SHP77 treated with DMSO at 0.1 percent for 48 hours (cell line): ENCODE data around the gene ARHGAP10.
"Not testable (repeated sequence)": the region's sequence is repeated elsewhere in the genome, so short reads cannot be mapped to it uniquely, and the experiment has no call there.

ENCODE experiments used
- DNase-seq: peaks from one replicate; lab custom pipeline; 2025; lab: John Stamatoyannopoulos, UW

Gene ARHGAP10

DNA sequence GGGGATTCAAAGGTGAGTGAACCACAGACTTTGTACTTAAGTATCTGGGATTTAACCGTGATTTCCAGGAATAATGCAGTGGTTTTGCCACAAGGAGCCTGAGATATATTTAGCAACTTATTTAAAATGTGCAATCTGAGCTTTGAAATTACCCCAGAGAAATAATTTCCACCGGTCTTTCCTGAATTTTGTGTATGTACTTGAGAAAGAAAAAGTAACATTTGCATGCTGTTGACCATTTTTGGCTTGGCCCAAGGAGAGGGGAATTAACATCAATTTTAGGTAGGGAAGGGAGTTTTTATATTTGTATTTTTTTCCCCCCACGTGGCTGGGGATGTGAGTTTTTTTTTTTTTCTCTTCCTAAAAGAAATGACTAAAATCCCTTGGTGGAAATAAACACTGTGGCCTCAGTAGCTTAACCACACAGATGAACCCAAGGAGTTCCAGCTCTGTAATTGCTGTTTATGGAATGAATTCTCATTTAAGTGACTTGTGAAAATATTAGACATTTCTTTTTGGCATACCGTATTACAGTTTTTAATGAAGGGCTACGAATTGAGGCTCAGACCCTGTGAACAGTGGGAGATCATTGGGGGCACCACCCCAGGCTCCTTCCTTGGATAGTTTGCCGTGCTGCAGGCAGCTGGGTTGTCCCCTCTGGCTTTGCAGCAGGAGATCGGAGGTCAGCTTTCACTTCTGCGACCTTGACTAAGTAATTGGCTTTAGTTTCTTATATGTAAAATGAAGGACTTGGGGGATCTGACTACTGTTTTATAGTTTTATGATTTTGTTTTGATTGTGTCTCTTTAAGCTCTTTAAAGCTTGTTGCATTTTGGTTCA lies 116.1 kb downstream of the ARHGAP10 start:
- no peak for DNase-seq

DNA sequence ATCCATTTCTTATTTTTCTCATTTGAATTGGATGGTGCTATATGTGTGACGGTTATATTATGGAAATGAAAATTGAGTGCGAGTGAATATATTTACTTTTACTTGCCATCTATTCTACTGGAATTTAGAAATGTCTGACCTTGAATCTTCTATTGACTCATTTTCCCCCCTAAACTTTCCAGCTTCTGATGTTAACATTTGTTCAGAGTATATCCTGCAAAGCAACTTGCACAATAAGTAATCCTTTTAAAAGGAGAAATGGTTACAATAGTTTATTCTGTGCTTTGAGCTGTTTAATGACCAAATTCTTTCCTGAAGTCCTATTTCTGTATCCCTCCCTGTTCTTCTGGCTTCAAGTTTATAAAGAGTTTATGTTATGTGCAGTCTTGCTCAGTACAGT lies 116.7 kb downstream of the ARHGAP10 start:
- no peak for DNase-seq

DNA sequence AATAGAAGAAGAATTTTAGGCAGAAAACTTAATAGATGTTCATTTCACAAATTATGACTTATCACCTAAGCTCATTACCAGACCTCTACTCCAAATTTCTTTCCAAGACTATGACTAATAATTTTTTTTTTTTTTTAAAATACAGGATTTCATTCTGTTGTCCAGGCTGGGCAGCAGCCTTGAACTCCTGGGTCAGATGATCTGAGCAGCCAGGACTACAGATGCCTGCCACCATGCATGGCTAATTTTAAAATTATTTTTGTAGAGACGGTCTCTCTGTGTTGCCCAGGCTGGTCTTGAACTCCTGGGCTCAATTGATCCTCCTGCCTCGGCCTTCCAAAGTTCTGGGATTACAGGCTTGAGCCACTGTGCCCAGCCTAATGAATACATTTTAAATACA lies 119.2 kb downstream of the ARHGAP10 start:
- no peak for DNase-seq

DNA sequence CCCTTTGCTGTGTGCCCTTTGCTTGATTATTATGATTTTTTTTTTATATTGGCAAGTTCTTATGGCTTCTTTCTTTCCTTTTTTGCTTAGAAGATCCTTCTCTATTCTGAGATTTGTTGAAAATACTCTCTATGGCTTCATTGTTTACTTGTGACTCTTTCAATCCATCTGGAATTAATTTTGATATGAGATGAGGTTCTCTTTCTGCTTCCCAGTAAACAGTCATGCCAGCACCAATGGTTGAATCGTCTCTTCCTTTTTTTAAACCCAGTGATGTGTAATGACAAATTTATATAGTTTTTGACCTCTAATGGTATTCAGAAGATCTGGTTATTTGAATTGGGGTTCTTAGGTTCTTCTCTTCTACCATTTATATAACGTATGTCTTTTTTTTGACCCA lies 121.8 kb downstream of the ARHGAP10 start:
- DNase-seq: no peak

DNA sequence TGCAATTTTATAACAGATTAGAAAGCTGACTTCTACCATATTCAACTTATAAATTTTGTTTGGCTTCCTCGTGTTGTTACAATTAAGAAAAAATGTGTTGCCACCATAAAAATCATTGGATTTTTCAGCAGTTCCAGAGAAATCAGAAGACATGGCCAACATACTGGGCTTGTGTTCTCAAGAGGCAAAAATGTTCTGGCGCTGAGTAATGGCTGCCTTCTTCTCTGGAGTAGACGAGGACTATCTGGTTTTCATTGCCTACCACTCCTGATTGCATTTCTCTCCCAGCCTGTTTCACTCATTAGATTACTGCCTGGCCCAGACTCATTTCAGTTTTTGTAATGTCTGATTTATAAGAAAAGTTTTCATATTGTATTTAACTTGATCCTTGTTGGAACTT lies 122.3 kb downstream of the ARHGAP10 start:
- DNase-seq: no peak

DNA sequence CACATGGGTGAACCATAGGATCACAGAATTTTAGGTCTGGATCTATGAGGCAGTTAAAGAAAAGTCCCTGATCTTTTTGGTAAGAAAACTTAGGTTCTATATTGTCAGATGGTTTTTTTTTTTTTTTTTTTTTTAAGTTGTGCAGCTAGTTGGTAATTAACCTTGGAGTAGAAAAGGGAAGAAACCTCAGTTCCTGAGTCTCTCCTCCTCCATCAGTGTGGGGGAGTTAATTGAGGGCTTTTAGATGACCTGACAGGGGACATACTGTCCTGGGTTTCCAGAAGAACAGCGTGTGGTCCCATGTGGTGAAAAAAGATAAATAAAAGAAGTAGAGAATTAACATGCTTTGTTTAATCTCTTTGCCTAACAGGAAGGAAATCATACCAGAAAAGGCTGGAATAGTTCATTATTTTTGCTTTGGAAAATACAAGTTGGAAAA lies 123.7 kb downstream of the ARHGAP10 start:
- no peak for DNase-seq

DNA sequence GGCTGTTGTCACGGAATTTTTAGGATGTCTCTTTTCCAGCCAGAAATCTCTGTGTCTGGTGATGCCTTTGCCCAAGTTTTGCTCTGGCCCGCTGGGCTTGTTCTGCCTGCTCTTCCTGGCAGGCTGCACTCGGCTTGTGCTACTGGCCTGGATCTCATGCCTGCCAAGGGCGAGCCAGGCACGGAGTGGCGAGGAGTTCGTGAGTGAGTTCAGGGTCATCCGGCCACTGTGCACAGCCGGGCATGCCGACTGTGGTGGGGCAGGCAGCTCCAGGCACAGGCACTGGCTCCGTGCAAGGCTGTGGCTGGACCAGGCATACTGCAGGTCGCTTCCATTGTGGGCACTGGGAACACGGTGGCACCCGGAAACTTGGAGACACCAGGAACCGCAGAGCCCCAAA lies 129.1 kb downstream of the ARHGAP10 start:
- no peak for DNase-seq

DNA sequence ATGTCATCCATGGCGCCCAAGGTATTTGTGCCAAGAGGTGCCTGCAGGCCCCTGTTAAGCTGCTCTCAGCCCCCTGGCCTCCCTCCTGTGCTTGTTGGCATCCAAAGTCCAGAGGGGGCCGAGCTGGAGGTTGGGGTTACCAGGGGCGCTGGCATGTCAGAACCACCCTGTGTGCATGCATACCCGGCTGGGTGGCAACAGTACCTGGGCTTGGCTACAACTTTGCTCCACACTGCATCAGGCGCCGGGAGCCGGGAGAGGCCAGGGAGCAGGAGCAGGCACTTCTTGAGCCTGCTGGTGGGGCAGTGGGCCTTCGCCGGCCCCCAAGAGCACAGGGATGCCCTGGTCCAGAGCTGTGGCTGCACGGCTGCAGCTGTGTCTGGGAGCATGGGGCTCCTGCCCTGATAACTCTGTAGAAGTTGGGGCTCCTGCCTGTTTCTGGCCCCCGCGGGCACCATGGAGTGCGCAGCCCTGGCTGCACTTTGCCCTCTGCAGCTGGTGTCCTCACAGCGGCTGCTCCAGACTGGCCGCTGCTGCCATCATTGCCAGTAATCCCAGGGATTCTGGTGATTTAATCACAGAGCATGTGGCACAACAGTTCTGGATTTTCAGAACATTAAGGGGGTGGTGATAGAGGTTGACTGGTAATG lies 130.3 kb downstream of the ARHGAP10 start:
- no peak for DNase-seq

DNA sequence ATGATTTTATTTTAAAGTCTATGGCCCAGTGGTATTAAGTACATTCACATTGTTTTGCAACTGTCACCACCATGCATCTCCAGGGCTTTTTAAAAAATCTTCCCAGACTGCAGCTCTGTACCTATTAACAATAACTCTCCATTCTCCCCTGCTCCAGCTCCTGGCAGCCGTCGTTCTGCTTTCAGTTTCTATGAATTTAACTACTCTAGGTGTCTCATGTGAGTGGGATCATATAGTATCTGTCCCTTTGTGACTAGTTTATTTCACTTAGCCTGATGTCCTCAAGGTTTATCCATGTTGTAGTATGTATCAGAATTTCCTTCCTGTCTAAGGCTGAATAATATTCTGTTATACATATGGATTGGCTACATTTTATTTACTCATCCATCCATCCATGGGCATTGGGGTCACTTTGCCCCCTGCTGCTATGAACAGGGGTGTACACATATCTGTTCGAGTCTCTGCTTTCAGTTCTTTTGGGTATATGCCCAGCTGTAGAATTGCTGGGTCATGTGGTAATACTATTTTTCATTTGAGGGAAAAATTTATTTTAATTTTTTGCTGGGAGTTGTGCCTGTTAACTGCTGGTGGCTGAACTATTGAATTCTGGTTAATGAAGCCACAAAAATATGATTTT lies 131.3 kb downstream of the ARHGAP10 start:
- no peak for DNase-seq

DNA sequence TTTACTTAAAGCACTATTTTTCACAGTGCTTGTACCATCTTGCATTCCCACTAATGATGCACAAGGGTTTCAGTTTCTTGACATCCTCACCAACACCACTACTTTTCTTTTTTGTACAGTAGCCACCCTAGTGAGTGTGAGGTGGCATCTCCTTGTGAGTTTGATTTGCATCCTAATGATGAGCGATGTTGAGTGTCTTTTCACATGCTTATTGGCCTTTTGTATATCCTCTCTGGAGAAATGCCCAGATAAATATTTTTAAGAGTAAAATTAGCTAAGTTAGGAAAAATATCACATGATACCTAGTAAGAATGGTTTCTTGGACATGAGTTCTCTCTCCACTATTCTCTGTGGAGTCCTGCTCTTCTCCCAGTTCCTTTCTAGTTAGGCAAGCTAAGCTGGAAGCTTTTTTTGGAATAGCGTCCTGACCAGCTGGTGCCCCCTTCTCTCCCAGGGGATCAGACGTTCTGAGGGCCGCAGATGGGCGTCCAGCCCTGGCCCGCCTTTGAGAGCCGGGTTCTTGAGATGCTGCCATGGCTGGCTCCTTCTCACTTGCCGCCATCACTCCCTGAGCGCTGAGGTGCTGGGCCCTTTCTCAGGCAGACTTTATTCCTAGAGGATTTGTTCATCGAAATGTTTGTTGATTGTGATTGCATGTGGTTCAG lies 132.1 kb downstream of the ARHGAP10 start:
- no peak for DNase-seq

DNA sequence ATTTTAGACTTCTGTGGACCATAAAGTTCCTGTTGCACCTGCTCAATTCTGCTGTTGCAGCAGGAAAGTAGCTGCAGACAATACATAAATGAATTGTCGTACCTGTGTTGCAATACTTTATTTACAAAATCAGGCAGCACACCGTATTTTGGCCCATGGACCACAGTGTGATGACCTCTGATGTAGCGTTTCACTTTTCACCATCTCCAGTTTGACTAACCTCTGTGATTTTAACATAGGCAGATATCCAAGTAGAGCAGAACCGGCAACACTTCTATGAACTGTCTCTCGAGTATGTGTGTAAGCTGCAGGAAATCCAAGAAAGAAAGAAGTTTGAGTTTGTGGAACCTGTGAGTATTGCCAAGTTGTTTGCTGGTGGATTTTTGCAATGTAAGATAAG lies 132.7 kb downstream of the ARHGAP10 start:
- DNase-seq: no peak

DNA sequence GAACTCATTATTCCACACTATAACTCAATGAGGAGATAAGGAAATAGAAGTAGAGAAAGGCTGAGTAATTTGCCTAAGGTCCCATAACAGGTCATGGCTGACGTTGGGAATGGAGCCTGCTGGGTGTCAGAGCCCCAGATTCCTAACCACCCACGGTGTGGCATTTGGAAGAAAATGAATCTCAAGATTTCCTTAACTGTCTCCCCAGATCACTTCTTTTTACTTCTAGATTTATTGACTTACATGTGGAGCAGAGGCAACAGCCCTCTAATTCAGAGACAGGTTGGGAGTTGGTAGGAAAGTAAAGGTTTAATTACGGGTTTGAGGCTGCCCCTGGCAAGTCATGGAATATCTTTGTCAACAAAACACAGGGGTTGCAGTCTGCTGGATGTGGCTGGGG lies 134.0 kb downstream of the ARHGAP10 start:
- no peak for DNase-seq

DNA sequence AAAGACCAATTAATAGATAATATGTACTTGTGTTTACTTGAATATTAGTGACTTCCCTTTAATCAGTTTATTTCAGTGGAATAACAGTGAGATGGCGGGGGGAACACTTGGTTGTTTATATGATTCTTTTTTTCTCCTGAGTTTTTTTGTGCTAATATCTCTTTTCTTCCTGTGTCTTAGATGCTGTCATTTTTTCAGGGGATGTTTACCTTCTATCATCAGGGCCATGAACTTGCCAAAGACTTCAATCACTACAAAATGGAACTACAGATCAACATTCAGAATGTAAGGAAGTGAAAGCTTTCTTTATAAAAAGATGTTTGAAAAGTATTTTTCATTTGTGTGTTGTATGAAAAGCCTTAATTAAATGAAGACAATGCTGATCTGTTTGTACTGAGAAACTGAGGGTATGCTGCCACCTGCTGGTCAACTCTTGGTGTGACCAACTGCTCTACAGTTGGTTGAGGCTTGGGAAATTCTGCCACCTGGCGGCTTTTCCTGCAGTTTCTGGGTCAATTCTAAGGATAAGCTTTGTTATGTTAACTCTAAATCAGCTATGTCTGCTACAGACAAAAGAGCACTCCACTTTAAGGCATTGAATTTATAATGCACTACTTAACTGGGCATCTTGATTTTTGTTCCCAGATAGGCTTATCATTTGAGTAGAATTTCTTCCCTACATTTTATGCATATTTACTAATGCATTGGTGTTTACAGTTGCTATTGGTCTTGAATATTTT lies 134.8 kb downstream of the ARHGAP10 start:
- peak; percentile 49 for DNase-seq

DNA sequence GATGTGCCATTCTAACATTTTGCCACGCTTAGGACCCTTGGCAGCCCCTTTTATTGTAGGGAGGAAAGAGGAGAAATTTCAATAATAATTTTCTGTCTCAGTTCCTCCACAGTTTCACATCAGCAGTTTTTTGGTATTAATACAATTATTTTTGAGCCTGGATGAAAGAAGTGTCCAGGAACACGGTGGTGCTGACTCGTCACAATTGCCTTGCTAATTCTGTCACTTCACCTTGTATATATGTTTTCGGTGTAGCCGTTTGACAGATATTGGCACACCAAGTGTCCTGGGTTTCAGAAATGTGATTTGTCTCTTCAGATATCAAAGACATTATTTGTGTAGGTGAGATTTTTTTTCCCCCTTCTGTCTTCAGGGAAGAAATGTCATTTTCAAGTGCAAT lies 142.2 kb downstream of the ARHGAP10 start:
- no peak for DNase-seq

DNA sequence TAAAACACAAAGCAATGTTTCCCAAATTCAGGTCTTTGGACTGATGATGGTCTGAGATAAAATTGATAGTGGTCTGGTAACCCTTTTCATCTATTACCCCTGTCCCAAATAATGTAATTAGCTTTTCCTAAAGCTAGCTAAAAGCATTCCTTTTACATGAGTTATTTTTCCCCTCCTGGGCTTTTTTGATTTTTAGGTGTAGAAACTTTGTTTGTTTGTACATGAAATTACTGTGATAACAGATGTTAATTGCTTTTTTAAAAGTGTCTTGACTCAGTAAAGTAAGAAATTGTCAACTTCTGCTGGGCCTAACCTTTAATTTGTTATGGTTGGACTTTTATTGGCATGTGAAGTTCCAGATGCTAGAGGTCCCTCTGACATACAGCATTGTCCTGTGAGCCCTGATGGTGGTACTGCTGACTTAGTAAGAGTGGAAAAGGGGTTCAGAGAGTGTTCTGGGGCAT lies 145.5 kb downstream of the ARHGAP10 start:
- no peak for DNase-seq

DNA sequence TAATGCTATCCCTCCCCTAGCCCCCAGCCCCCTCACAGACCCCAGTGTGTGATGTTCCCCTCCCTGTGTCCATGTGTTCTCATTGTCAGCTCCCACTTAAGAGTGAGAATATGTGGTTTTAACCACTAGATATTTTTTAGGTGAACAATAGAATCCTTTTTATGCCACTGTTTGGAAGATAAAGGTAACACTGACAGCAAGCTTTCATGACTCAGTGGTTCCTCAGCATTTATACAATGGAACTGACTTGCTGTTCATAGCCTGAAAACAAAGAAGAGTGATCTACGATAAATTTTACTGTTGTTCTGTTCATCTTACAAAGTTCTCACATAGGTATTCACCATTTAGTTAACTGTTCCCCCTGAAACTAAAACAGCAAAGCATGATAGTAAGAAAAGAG lies 147.8 kb downstream of the ARHGAP10 start:
- DNase-seq: no peak

DNA sequence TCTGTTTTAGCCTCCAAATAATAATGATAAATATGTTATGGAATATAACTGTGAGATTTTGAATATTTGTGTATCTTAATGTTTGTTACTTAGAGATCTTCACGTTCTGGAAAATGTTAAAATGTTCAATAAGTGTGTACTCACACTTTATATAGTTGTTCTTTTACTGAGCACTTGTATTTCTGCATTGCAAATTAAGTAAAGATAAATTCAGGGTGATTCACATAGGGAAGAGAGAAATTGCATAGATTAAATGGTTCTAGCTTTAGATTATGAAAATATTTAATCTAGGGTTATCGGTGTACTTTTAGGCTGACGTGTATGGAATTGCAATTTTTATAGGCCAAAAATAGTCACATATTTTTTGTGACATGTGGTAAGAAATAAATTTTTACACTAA lies 148.6 kb downstream of the ARHGAP10 start:
- no peak for DNase-seq

DNA sequence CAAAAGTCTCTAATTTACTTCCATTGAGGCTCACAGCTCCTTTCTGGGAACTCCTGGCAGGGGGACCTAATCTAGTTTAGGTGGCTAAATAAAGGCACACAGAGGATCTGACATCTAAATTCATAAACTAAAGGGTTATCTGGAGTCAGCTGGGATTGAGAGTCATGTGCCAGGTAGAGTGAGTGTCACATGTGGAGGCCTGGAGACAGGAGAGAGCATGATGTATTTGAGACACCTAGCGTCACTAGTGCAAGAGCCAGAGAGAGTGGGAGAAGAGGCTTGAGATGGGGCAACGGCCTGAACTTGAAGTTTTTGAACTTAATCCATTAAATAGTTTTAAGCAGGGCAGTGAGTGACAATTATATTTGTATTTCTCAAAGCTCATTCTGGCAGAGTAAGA lies 152.6 kb downstream of the ARHGAP10 start:
- DNase-seq: no peak

DNA sequence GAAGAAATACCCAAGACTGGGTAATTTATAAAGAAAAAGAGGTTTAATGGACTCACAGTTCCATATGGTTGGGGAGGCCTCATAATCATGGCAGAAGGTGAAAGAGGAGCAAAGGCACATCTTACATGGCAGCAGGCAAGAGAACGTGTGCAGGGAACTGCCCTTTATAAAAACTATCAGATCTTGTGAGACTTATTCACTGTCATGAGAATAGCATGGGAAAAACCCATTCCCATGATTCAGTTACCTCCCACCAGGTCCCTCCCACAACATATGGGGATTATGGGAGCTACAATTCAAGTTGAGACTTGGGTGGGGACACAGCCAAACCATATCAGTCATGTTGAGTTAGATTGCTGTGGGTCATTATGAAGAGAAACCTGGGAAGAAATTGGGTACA lies 153.3 kb downstream of the ARHGAP10 start:
- DNase-seq: not testable (repeated sequence)

DNA sequence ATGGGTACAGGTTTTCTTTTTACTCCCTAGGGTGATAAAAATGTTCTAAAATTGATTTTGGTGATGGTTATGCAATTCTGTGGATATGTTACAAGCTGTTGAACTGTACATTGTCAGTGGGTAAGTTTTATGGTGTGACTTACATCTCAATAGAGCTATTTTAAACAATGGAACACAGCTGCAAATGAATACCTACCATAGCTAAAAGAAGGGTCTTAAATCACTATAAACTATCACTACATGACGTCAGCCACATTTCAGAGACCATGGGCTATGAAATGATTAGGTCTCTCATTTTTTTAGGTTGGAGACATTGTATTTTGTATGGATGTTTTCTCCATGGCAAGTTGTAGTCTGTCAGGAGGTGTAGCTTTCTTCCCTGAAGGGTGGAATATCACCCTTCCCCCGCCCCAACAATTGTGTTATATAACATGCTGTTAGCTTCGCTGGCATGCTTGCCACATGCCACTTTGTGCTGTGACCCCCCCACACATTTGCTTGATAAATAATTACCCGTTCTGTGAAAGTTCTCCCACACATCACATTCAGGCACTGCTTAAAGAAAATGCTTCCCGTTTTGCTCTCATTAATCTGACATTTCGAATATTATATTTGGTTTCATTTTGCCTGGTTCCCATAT lies 159.7 kb downstream of the ARHGAP10 start:
- no peak for DNase-seq

DNA sequence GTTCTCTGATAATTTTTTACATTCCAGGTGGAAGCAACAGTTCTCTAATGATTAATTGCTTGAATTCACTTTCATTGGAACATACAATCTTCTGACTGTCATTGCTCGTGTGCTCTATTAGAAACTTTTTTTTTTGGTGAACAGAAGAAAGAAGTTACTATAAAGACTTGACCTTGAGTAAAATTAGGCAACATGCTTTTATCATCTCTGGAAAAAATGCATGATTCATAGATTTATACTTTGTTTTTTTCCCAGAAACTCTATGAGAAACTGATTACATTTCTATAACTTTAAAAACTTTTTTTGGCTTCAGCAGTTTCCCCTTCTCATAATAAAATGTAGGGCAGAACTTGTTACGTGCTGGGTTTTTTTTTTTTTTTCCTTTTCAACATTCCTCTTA lies 167.6 kb downstream of the ARHGAP10 start:
- DNase-seq: no peak
